Measurements from ENCODE around the gene TELO2. TPM values are rescaled to one million over a fixed set of nuclear protein-coding genes. Genes with fewer than 3 reads are reported as not detected.

TELO2 gene
- total and polyA plus RNA-seq, 2 donors (not counting 1 experiment from before 2014, with no cell fraction given), result 6.3 to 10.9 TPM

- Histone ChIP-seq H3K4me1 (ENCODE audit: control insufficient read depth, extremely low read depth, insufficient read depth, low read length) (peaks cover 9% of the 10 kb centered on the region), H3K27me3 (ENCODE audit: control insufficient read depth, insufficient read depth, low read length) (no peaks in the 10 kb centered on the region), H3K9ac (ENCODE audit: insufficient read depth, low read length) (no peak overlapping the region), H3K4me3 (replicated peaks in 1 of 4; ENCODE audit: control extremely low read depth in 1 of 4, insufficient read depth in 1 of 4, low read depth in 3 of 4, low read length in 4 of 4) (no peak overlapping the region), H4K20me1 (ENCODE audit: control insufficient read depth, extremely low read depth, insufficient read depth, low read length) (no peaks in the 10 kb centered on the region), H2AFZ (ENCODE audit: low read length) (no peak overlapping the region), H3K4me2 (ENCODE audit: extremely low read depth, insufficient read depth, low read length) (no peak overlapping the region), H3K27ac (ENCODE audit: insufficient read depth, low read length) (no peak overlapping the region), H3K36me3 (ENCODE audit: control insufficient read depth, insufficient read depth, low read length) (peaks cover 5% of the 10 kb centered on the region), H3K9me3 (ENCODE audit: control insufficient read depth, insufficient read depth, low read depth, low read length) (no peaks in the 10 kb centered on the region), H3K79me2 (ENCODE audit: control insufficient read depth, insufficient read depth, low read length) (no peaks in the 10 kb centered on the region)
- no peak for TF ChIP-seq EZH2 (IDR thresholded peaks at IDR 0.05; ENCODE audit: low read length, missing control alignments)
- TF ChIP-seq, protein P1, sequence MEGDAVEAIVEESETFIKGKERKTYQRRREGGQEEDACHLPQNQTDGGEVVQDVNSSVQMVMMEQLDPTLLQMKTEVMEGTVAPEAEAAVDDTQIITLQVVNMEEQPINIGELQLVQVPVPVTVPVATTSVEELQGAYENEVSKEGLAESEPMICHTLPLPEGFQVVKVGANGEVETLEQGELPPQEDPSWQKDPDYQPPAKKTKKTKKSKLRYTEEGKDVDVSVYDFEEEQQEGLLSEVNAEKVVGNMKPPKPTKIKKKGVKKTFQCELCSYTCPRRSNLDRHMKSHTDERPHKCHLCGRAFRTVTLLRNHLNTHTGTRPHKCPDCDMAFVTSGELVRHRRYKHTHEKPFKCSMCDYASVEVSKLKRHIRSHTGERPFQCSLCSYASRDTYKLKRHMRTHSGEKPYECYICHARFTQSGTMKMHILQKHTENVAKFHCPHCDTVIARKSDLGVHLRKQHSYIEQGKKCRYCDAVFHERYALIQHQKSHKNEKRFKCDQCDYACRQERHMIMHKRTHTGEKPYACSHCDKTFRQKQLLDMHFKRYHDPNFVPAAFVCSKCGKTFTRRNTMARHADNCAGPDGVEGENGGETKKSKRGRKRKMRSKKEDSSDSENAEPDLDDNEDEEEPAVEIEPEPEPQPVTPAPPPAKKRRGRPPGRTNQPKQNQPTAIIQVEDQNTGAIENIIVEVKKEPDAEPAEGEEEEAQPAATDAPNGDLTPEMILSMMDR (conservative IDR thresholded peaks at IDR 0.05 in 1 of 2, IDR thresholded peaks at IDR 0.05 in 1 of 2; ENCODE audit: low read depth in 1 of 2, low read length in 2 of 2), result no peak
- no peak for DNase-seq (ENCODE audit: low read depth in 2 of 2)
Measured at GRCh38 chr16:1550069-1550468, 56.9 kb downstream of the TELO2 start.

DNA sequence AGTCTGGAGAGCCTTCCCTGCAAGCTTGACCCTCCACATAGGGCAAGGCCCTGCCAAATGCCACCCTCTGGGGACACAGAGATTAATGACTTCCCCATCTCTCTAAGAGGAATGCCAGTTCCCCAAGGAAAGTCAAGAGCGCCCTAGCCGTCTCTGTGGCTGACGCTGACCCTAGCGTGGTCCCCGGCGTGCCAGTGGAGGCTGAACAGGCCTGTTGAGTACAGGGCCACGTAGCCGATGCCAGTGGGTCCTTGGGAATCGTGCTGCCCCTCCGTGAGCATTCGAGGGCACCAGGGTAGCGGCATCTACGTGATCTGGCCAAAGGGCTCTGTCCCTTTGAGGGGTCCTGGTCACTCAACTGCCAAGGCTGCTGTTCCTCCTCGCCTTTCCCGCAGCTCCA is 57.5 kb downstream of the TELO2 start:
- DNase-seq (ENCODE audit: low read depth in 2 of 2), result no peak
- no peaks in the 10 kb centered on the region for H3K79me2 ChIP-seq (ENCODE audit: control insufficient read depth, insufficient read depth, low read length)
- no peaks in the 10 kb centered on the region for H4K20me1 ChIP-seq (ENCODE audit: control insufficient read depth, extremely low read depth, insufficient read depth, low read length)
- H3K4me3 ChIP-seq (replicated peaks in 1 of 4; ENCODE audit: control extremely low read depth in 1 of 4, insufficient read depth in 1 of 4, low read depth in 3 of 4, low read length in 4 of 4), result no peak overlapping the region
- H3K4me2 ChIP-seq (ENCODE audit: extremely low read depth, insufficient read depth, low read length), result no peak overlapping the region
- H3K9ac ChIP-seq (ENCODE audit: insufficient read depth, low read length), result no peak overlapping the region
- TF ChIP-seq, protein P1 (conservative IDR thresholded peaks at IDR 0.05 in 1 of 2, IDR thresholded peaks at IDR 0.05 in 1 of 2; ENCODE audit: low read depth in 1 of 2, low read length in 2 of 2), result no peak
- no peak for TF ChIP-seq EZH2 (IDR thresholded peaks at IDR 0.05; ENCODE audit: low read length, missing control alignments)
- no peaks in the 10 kb centered on the region for H3K9me3 ChIP-seq (ENCODE audit: control insufficient read depth, insufficient read depth, low read depth, low read length)
- H2AFZ ChIP-seq (ENCODE audit: low read length), result no peak overlapping the region
- no peak overlapping the region for H3K27ac ChIP-seq (ENCODE audit: insufficient read depth, low read length)
- no peaks in the 10 kb centered on the region for H3K27me3 ChIP-seq (ENCODE audit: control insufficient read depth, insufficient read depth, low read length)
- peaks cover 6% of the 10 kb centered on the region for H3K36me3 ChIP-seq (ENCODE audit: control insufficient read depth, insufficient read depth, low read length)
- peaks cover 5% of the 10 kb centered on the region for H3K4me1 ChIP-seq (ENCODE audit: control insufficient read depth, extremely low read depth, insufficient read depth, low read length)

GRCh38 chr16:1551166-1551565 is 58.0 kb downstream of the TELO2 start:
- no peak for DNase-seq (ENCODE audit: low read depth in 2 of 2)
- Histone ChIP-seq H3K9ac (ENCODE audit: insufficient read depth, low read length) (no peak overlapping the region), H3K4me2 (ENCODE audit: extremely low read depth, insufficient read depth, low read length) (no peak overlapping the region), H3K79me2 (ENCODE audit: control insufficient read depth, insufficient read depth, low read length) (no peaks in the 10 kb centered on the region), H3K27me3 (ENCODE audit: control insufficient read depth, insufficient read depth, low read length) (no peaks in the 10 kb centered on the region), H3K4me1 (ENCODE audit: control insufficient read depth, extremely low read depth, insufficient read depth, low read length) (peaks cover 5% of the 10 kb centered on the region), H3K27ac (ENCODE audit: insufficient read depth, low read length) (no peak overlapping the region), H4K20me1 (ENCODE audit: control insufficient read depth, extremely low read depth, insufficient read depth, low read length) (no peaks in the 10 kb centered on the region), H3K4me3 (replicated peaks in 1 of 4; ENCODE audit: control extremely low read depth in 1 of 4, insufficient read depth in 1 of 4, low read depth in 3 of 4, low read length in 4 of 4) (no peak overlapping the region), H3K36me3 (ENCODE audit: control insufficient read depth, insufficient read depth, low read length) (peaks cover 6% of the 10 kb centered on the region), H3K9me3 (ENCODE audit: control insufficient read depth, insufficient read depth, low read depth, low read length) (no peaks in the 10 kb centered on the region), H2AFZ (ENCODE audit: low read length) (no peak overlapping the region)
- no peak for TF ChIP-seq EZH2 (IDR thresholded peaks at IDR 0.05; ENCODE audit: low read length, missing control alignments)
